Activated CD4-positive, alpha-beta memory T cell treated with anti-CD3 and anti-CD28 coated beads, Interleukin-2, amount 10 ng/mL, durations not matched to agents 7 days and 5 days (primary cell): ENCODE data around the gene GET4. TPM values are rescaled to one million over a fixed set of nuclear protein-coding genes. Genes with fewer than 3 reads are reported as not detected.

ENCODE experiments used
- CTCF ChIA-PET: fragments of 350-600 bp; sonication (Branson Sonifier 250); formaldehyde crosslinking; loops from one replicate; lab custom pipeline; 2021; ENCODE audit warnings: antibody characterized with exemption, inconsistent platforms; lab: Charles Lee
- POLR2A ChIA-PET: fragments of 350-600 bp; sonication (Branson Sonifier 250); formaldehyde crosslinking; loops from one replicate; lab custom pipeline; 2021; ENCODE audit warnings: antibody characterized with exemption; lab: Charles Lee
- DNase-seq: peaks from one replicate; pipeline ENCODE4 v3.0.0-alpha.2; 2020
- H3K27ac Mint-ChIP-seq: one replicate; pipeline ENCODE4 v1.8.0; 2021; ENCODE audit warnings: mild to moderate bottlenecking, mixed read lengths
- H3K27me3 Mint-ChIP-seq: one replicate; pipeline ENCODE4 v1.8.0; 2021; ENCODE audit warnings: mixed read lengths
- H3K36me3 Mint-ChIP-seq: one replicate; pipeline ENCODE4 v1.8.0; 2021; ENCODE audit warnings: low read depth, mixed read lengths
- H3K4me1 Mint-ChIP-seq: one replicate; pipeline ENCODE4 v1.8.0; 2021; ENCODE audit warnings: mixed read lengths
- H3K4me3 Mint-ChIP-seq: one replicate; pipeline ENCODE4 v1.8.0; 2021; ENCODE audit warnings: mild to moderate bottlenecking, mixed read lengths
- H3K9me3 Mint-ChIP-seq: one replicate; pipeline ENCODE4 v1.8.0; 2021; ENCODE audit warnings: mixed read lengths
- total RNA-seq, 2 experiments: library from RNA; stranded (reverse); gene quantifications; one replicate each; pipeline ENCODE4 v1.2.3, GENCODE V29; 2021

GET4 gene
- total RNA-seq, 2 experiments from 2014 or later: 32.6 to 38.2 TPM

DNA sequence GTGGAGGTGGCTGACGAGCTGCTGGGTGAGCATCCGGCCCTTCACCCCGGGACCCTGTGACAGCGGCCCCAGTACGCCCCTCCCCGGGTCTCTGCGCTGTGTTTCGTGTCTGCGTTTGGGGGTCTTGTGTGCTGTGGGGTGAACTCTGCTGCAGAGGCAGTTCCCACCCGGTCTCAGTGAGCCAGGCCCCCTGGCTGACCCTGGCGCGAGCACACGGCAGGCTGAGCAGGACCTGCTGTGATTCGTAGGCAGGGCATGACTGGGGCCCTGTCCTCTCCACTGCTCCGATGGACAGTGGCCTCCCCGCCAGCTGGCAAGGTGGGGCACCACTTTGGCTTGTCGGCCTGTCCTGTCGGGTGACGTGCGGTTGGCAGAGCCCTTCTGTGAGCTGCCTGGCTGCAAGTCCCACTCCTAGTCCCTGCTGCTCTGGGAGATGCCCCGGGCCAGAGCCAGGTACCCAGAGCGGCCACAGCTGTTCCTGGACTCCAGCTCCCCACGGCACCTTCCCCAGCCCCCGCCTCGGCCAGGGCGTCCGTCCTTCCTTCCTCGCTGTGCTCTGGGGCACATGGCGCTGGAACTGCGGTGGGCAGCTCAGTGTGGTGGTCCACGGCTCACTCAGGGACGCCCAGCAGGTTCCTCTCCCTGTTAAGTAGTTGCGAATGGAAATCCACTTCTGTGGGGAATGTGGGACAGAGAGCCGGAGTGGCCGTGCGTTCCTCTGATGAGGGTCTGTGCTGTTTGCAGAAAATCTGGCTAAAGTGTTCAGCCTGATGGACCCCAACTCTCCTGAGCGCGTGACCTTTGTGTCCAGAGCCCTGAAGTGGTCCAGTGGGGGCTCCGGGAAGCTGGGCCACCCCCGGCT lies 10.5 kb downstream of the GET4 start:
- Mint-ChIP-seq H3K36me3 (peaks cover 23% of the 10 kb centered on the region), H3K4me3 (no peak overlapping the region), H3K27me3 (no peaks in the 10 kb centered on the region), H3K4me1 (peaks cover 2% of the 10 kb centered on the region), H3K27ac (no peak overlapping the region), H3K9me3 (no peaks in the 10 kb centered on the region)
- ChIA-PET CTCF (no interaction called here), POLR2A (no interaction called here)
- no peak for DNase-seq

DNA sequence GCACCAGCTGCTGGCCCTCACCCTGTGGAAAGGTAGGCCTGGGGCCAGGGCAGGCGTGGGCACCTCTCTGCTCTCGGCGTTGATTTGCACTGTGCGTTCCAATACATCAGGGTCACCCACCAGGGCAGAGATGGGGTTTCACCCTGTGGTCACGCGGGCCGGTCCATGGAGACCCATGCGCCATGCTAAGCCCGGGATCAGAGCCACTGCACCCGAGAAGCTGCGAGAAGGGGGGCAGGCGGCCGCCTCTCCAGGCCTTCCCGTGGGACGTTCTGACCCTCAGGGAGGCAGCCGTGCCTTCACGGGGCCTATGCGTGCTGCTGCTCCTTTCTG lies 11.1 kb downstream of the GET4 start:
- Mint-ChIP-seq H3K36me3 (peaks cover 27% of the 10 kb centered on the region), H3K4me1 (no peaks in the 10 kb centered on the region), H3K27ac (no peak overlapping the region), H3K27me3 (no peaks in the 10 kb centered on the region), H3K4me3 (no peak overlapping the region), H3K9me3 (no peaks in the 10 kb centered on the region)
- ChIA-PET POLR2A (no interaction called here), CTCF (no interaction called here)
- DNase-seq: no peak

DNA sequence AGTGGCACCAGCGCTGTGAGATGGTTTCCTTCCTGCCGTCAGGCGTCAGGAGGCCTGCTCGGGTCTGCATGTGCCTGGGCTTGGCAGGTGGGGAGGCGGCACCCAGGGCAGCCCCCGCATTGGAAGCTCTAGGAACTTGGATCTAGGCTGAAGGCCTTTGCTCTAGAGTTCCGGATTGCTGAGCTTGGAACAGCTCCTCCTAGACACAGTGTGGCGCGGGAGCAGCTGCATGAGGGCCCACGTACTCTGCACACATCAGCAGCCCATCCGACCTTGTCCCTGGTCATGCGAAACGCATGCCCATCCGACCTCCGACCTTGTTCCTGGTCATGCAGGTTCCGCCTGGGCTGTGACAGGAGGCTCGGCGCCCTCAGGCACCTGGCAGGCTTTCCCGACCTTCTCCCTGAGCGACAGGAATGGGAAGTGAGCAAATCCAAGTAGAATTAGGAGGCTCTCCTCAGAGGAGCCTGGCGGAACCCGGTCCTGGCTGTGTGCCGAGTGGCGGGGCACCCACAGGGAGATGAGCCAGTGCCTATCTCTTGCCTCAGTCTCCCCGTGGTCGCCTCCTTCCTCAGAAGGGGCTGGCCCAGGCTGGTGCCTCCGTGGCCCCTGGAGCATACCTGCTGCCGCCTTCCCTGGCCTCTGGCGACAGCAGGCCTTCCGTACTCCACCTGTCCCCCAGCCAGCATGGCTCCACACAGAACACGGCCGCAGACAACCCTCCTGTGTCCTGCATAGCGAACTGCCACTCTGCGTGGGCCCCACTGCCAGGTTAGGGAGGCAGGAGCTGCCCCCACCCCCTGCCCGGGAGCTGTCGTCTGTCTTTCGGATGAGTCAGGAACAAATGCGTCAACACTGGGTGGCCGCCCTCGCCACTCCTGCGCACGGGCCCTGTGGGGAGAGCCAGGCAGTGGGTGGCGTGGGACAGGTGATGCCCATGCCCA lies 12.0 kb downstream of the GET4 start:
- peaks cover 36% of the 10 kb centered on the region for H3K36me3 Mint-ChIP-seq
- POLR2A ChIA-PET: no interaction called here
- H3K4me1 Mint-ChIP-seq: no peaks in the 10 kb centered on the region
- CTCF ChIA-PET: no interaction called here
- no peak overlapping the region for H3K27ac Mint-ChIP-seq
- H3K27me3 Mint-ChIP-seq: no peaks in the 10 kb centered on the region
- H3K4me3 Mint-ChIP-seq: no peak overlapping the region
- DNase-seq: no peak
- no peaks in the 10 kb centered on the region for H3K9me3 Mint-ChIP-seq

DNA sequence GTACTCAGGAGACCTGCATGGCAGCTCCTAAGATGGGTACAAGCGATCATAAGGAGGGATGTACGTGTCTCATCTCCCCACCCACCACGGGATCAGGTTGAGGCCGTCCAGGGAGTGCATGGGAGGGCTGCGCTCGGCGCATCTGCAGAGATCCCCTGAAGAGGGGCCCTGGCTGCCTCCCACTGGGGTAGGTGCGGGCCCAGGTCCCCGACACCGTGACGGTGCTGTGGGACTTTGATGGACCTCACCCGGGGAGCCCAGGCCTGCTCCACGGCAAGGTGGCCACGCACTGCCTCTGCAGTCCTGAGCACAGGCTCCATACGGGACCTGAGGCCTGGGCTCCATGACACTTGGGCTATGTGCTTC lies 12.7 kb downstream of the GET4 start:
- Mint-ChIP-seq H3K4me3 (no peak overlapping the region), H3K4me1 (no peaks in the 10 kb centered on the region), H3K27ac (no peak overlapping the region), H3K9me3 (no peaks in the 10 kb centered on the region), H3K36me3 (peaks cover 39% of the 10 kb centered on the region), H3K27me3 (no peaks in the 10 kb centered on the region)
- no peak for DNase-seq
- CTCF ChIA-PET: no interaction called here
- POLR2A ChIA-PET: no interaction called here

DNA sequence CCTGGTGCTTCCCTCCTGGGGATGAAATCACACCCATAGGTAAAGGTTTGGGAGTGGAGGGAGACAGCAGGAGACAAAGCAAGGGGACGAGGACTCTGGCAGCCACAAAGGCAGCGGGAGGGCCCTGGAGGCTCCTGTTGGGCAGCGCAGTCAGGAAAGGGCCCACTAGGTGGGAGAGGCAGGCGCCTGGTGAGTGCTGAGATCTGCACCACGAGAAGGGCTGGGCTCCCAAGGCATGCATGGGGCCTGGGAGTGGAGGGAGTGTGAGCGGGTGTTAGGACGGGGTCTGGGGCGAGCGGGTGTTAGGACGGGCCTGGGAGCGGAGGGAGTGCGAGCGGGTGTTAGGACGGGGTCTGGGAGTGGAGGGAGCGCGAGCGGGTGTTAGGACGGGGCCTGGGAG lies 13.0 kb downstream of the GET4 start:
- peaks cover 39% of the 10 kb centered on the region for H3K36me3 Mint-ChIP-seq
- no peaks in the 10 kb centered on the region for H3K27me3 Mint-ChIP-seq
- ChIA-PET POLR2A (no interaction called here), CTCF (no interaction called here)
- H3K27ac Mint-ChIP-seq: no peak overlapping the region
- no peaks in the 10 kb centered on the region for H3K4me1 Mint-ChIP-seq
- H3K9me3 Mint-ChIP-seq: no peaks in the 10 kb centered on the region
- H3K4me3 Mint-ChIP-seq: no peak overlapping the region
- no peak for DNase-seq

DNA sequence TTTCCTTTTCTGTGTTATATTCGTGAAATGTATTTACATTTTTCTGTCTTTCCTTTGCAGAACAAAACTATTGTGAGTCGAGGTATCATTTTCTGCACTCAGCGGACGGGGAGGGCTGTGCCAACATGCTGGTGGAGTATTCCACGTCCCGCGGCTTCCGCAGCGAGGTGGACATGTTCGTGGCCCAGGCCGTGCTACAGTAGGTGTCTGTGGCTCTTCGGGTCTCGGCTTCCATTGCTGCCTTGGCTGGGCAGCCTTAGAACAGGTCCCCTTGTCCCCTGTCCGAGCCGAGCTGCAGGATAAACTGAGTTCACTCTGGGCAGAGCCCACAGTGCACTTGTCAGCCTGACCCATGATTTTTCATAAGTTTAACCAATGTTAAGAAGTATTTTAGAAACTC lies 14.5 kb downstream of the GET4 start:
- H3K36me3 Mint-ChIP-seq: peaks cover 44% of the 10 kb centered on the region
- DNase-seq: no peak

DNA sequence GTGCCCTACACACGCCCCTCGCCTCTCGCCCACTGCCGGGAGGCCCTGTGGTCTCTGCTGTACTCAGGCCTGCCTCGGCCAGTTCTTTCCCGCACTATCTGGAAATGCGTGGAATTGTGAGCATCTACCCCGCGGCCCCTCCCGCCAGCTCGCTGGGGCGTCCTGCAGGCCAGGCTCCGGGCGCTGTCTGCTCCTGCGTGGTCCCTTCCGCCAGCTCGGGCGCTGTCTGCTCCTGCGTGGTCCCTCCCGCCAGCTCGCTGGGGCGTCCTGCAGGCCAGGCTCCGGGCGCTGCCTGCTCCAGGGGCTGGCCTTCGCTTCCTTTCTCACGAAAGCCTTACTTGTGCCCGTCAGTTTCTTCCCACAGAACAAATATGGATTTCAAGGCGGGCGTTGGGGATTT lies 14.9 kb downstream of the GET4 start:
- Mint-ChIP-seq H3K9me3 (no peaks in the 10 kb centered on the region), H3K4me1 (no peaks in the 10 kb centered on the region), H3K36me3 (peaks cover 48% of the 10 kb centered on the region), H3K27me3 (no peaks in the 10 kb centered on the region), H3K27ac (no peak overlapping the region), H3K4me3 (no peak overlapping the region)
- ChIA-PET POLR2A (no interaction called here), CTCF (no interaction called here)
- DNase-seq: no peak

More for the DNA sequence above, 14.5 kb downstream of the GET4 start:
- Mint-ChIP-seq H3K27ac (no peak overlapping the region), H3K4me3 (no peak overlapping the region), H3K9me3 (no peaks in the 10 kb centered on the region), H3K27me3 (no peaks in the 10 kb centered on the region), H3K4me1 (no peaks in the 10 kb centered on the region)
- CTCF ChIA-PET: no interaction called here
- POLR2A ChIA-PET: no interaction called here

DNA sequence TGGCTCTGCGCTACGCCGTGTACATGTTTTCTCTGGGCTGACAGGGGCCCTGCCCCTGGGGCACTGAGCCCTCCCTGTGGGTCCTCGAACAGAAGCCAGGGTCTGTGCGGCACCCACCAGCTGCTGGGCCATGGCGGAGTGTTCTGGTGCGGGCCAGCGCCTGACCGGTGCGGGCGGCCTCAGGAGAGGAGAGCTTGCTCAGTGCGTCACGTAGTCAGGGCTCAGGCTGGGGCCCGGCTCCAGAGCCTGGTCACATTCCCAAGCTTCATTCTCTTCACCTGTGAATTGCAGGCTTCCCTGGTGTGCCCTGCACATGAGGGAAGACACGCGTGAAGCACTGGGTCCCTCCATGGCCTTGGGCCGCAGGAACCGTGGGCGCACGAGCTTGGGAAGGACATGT lies 15.5 kb downstream of the GET4 start:
- no peak for DNase-seq
- Mint-ChIP-seq H3K27me3 (no peaks in the 10 kb centered on the region), H3K4me1 (no peaks in the 10 kb centered on the region), H3K9me3 (no peaks in the 10 kb centered on the region), H3K27ac (no peak overlapping the region), H3K36me3 (peaks cover 49% of the 10 kb centered on the region), H3K4me3 (no peak overlapping the region)
- POLR2A ChIA-PET: no interaction called here
- CTCF ChIA-PET: no interaction called here

DNA sequence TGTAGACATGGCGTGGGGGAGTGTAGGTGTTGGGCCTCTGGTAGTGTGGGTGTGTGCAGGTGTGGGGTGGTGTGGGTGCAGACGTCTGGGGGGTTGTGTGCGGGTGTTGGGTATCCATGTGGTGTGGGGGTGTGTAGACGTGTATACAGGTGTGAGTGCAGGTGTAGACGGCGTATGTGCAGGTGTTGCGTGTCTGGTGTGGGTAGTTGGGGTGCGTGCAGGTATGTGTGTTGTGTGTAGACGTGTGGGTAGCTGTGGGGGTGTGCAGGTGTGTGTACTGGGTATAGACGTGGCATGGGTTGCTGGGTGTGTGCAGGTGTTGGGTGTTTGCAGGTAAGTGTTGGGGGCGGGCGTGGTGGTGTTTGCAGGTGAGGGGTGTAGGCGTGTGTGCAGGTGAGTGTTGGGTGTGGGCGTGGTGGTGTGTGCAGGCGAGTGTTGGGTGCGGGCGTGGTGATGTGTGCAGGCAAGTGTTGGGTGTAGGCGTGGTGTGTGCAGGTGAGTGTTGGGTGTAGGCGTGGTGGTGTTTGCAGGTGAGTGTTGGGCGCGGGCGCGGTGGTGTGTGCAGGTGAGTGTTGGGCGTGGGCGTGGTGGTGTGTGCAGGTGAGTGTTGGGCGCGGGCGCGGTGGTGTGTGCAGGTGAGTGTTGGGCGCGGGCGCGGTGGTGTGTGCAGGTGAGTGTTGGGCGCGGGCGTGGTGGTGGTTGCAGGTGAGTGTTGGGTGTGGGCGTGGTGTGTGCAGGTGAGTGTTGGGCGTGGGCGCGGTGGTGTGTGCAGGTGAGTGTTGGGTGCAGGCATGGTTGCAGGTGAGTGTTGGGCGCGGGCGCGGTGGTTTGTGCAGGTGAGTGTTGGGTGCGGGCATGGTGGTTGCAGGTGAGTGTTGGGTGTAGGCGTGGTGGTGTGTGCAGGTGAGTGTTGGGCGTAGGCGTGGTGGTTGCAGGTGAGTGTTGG lies 16.6 kb downstream of the GET4 start:
- H3K36me3 Mint-ChIP-seq: peaks cover 46% of the 10 kb centered on the region
- H3K9me3 Mint-ChIP-seq: no peaks in the 10 kb centered on the region
- no peaks in the 10 kb centered on the region for H3K27me3 Mint-ChIP-seq
- CTCF ChIA-PET: no interaction called here
- no peaks in the 10 kb centered on the region for H3K4me1 Mint-ChIP-seq
- no peak overlapping the region for H3K4me3 Mint-ChIP-seq
- POLR2A ChIA-PET: no interaction called here
- DNase-seq: no peak
- no peak overlapping the region for H3K27ac Mint-ChIP-seq

DNA sequence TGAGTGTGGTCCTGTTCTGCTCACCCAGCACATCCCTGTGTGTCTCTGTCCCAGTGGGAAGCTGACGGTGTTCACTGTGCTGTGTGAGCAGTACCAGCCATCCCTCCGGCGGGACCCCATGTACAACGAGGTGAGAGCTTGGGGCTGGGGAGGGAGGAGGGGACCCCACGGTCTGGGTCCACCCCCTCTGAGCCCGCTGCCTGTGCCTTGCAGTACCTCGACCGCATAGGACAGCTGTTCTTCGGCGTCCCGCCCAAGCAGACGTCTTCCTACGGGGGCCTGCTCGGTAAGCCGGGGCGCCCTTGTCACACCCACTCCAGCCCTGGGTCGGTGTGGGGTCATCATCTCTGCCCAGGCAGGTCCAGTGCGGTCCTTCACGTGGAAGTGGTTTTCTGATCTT lies 17.3 kb downstream of the GET4 start:
- Mint-ChIP-seq H3K4me3 (no peak overlapping the region), H3K36me3 (peaks cover 45% of the 10 kb centered on the region), H3K27me3 (no peaks in the 10 kb centered on the region), H3K9me3 (no peaks in the 10 kb centered on the region), H3K4me1 (no peaks in the 10 kb centered on the region), H3K27ac (no peak overlapping the region)
- CTCF ChIA-PET: no interaction called here
- DNase-seq: no peak
- POLR2A ChIA-PET: no interaction called here

DNA sequence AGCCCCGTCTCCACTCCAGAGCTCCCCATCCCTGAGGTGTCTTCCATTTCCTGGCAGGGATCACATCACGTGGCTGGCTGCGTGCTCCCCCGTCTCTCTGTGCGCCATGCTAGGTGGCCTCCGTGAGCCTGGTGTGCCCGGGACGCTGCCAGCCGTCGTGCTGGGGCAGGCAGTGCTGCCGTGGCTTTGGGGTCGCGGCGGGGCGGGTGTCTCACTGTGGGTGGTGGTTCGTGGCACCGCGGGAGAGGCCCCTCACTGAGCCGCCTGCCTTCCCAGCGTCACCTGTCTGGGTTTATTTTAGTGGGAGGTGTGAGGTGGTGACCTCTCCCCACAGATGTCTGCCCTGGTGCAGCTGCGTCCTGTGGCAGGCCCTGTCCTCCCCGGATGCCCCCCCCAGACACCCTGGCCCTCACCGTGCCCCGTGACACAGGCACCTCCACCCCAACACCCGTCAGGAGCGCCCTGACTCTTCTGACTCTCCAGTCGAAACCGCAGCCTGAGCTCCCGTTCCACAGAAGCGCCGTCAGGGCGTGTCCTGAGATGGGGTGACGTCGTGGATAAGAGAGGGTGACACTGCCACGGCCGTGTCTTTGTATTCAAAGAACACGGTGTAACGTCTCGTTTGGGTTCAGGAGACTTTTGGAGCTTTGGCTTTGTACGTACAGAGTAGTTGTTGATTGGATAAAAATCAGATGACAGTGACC lies 18.0 kb downstream of the GET4 start:
- POLR2A ChIA-PET: no interaction called here
- no peak overlapping the region for H3K27ac Mint-ChIP-seq
- DNase-seq: no peak
- CTCF ChIA-PET: no interaction called here
- no peak overlapping the region for H3K4me3 Mint-ChIP-seq
- H3K27me3 Mint-ChIP-seq: no peaks in the 10 kb centered on the region
- H3K4me1 Mint-ChIP-seq: no peaks in the 10 kb centered on the region
- peaks cover 43% of the 10 kb centered on the region for H3K36me3 Mint-ChIP-seq
- no peaks in the 10 kb centered on the region for H3K9me3 Mint-ChIP-seq

DNA sequence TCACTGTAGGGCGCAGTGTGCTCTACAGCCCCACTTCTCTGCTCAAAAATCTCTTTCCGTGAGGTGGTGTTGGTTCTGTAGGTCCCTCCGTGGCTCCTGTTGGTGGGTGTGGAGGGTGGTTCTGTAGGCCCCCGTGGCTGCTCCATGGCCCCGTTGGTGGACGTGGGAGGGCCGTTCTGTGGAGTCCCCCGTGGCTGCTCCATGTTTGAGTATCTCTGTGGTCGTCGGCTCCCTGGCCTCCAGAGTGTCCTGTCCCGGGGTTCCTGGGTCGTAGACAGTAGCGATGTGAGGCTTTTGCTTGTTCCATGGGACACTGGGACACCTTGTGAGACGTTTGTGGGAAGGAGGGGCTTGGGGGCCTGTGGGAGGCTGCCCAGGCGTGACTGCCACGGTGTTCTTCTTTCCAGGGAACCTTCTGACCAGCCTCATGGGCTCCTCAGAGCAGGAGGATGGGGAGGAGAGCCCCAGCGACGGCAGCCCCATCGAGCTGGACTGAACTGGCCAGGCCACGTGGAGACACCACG lies 18.6 kb downstream of the GET4 start:
- H3K27me3 Mint-ChIP-seq: no peaks in the 10 kb centered on the region
- no peak overlapping the region for H3K27ac Mint-ChIP-seq
- H3K4me3 Mint-ChIP-seq: no peak overlapping the region
- no peak for DNase-seq
- POLR2A ChIA-PET: no interaction called here
- H3K4me1 Mint-ChIP-seq: no peaks in the 10 kb centered on the region
- H3K9me3 Mint-ChIP-seq: no peaks in the 10 kb centered on the region
- CTCF ChIA-PET: no interaction called here
- peaks cover 43% of the 10 kb centered on the region for H3K36me3 Mint-ChIP-seq
